TTC549 (cell line): ENCODE measurements around the gene LNX2.

ENCODE experiments used
- FAIRE-seq: peaks from 2 replicates; lab custom pipeline; 2012; peaks lifted over from hg19 to GRCh38; lab: Jason Lieb, UNC

Gene LNX2

DNA sequence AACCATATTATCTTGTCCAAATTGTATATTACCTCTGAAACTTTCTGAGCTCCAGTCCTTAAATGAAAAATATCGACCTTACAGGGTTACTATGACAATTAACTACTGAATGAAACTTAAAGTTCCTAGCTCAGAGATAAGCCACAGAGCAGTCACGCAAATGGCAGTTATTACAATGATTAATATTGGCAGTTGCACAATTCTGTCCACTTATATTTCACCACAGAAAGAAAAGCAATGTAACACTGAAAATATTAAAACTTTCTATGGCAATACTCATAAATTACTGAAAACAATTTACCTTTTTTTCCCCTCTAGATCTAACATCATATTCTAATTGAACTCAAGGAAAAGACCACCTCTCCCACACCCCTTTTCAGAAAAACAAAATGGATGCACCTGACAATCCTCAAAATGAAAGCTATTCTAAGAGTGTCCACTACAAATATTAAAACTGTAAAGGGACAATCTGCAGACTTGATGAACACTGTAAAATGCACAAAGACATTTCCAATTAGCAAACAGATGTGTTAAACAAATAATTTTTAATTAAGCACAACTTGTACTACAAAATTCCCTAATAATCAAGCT lies 14.6 kb downstream of the LNX2 start:
- FAIRE-seq, result no peak

DNA sequence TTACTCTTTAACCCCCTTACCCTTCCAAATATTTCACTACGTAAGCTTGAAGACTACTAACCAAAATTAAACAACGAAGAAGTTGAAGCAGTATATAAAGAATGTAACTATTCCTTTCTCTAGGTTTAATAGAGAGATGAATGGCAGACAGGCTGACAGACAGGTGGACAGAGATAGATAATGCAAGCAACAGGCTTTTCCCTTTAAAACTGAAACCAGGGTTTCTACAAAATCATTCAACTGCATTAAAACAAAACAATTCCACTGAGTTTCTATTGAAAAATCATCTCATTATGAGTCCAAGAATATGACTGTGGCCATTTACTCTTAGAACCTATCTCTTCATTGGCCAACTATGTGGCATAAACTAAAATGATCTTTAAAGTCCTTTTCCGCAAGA lies 15.2 kb downstream of the LNX2 start:
- FAIRE-seq, result no peak

DNA sequence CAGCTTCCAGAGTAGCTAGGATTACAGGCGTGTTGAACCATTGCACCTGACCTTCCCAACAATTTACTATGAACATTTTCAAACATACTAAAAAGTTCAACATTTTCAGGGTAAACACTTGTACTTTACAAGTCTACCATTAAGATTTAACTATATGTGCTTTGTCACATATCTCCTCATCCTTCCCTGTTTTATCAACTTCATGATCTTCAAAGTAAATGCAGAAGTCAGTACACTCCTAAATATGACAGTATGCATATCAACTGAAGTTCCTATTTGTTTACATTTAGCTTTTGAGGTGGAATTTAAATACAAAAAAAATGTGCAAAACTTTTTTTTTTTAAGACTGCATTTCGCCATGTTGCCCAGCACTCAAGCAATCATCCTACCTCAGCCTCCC lies 18.5 kb downstream of the LNX2 start:
- FAIRE-seq, result no peak

DNA sequence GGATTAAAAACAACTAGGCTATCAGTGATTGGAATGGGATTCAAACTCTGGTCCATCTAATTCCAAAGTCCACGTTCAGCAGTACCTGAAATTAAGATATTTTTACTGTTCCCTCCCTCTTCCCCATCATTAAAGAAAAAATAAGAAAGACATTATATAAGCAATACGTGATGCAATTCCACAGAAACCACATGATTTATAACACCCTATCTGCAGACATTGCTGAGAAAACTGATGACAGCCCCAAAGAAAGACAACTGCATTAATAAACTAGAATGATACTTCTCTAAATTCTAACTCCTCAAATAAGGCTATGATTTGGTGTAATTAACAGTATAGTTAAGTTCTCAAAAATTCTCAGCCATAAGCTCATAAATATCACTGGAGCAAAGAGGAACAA lies 19.1 kb downstream of the LNX2 start:
- no peak for FAIRE-seq

DNA sequence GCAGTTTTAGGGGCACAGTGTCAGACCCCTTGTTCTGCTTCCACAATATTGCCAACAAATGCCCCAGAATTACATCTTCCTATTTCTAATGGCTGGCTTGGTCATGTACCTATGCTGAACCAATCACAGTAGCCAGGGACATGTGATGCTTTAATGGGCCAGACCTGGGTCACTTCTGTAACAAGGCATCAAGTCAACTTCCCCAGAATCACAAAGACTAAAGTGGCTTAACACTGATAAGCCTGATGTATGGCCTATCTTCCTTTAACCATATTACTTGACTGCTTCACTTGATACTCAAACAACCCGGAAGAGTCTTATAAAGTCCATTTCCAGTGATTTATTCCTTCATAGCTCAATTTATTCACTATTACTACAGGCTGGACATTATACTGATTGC lies 19.6 kb downstream of the LNX2 start:
- FAIRE-seq, result no peak

- no peak for FAIRE-seq
Observed at GRCh38 chr13:27599845-27600553, 20.3 kb downstream of the LNX2 start.

DNA sequence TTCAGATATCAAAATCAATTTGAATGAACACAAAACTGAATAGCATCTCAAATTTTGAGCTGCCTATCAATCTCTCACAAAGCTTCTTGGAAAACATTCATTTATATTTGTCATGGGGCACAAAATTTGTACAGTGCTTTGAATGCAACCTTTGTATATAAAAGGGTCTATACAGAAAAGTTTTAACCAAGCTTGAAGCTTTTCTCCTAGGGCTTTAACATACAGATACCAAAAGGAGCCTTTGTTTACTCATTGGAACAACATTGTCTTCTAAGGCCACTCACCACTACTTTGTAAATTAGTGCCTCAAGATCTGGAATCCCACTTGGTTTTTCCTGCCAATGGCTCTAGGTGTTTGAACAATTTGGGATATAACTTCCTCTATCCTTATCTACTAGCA lies 21.2 kb downstream of the LNX2 start:
- FAIRE-seq, result no peak

GRCh38 chr13:27595055-27595811 lies 25.1 kb downstream of the LNX2 start:
- FAIRE-seq, result no peak

DNA sequence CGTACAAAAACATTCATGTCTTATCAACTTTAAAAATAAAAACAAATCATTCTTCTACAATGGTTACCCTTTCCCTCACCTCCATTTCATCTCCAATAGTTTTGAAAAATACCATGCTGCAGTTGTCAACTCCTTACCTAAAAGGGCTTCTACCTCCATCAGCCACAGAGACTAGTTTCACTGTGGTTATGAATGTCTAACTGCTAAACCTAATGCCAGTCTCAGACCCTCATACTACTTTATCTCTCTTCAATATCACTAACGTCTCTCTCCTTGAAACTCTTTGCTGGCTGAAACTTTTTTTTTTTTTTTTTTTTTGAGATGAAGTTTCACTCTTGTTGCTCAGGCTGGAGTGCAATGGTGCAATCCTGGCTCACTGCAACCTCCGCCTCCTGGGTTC lies 27.1 kb downstream of the LNX2 start:
- FAIRE-seq, result no peak

- FAIRE-seq, result no peak
Observed at GRCh38 chr13:27592865-27593264, 27.5 kb downstream of the LNX2 start.

GRCh38 chr13:27588405-27588804 lies 31.9 kb downstream of the LNX2 start:
- no peak for FAIRE-seq

DNA sequence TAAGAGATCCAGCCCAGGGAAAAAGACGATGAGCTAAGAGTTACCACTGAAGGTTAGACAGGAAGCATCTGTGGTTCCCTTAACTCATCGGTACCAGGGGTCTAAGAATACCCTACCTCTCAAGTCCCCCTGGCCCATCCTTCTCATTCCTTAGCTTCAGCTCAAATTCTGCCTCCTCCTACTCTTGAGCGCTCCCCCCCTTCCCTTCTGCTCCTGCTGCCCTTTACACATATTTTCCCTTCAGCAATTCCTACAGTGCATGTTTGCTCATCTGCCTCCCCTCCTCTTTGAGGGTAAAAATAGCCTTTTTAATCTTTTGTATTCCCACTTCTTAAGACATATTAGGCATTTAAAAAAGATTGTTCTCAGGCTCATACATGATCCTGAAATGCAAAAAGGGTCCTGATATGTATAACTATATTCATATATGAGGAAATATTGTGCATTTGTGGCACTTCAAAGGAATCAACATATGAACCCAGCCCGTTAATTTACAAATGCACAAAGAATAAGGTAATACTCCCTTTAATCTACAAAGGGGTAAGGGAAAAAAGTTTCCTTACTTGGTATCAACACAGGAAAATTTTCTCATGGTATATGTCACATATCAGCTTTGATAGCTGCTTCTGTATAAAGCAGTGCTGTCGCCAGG lies 33.1 kb downstream of the LNX2 start:
- FAIRE-seq, result no peak

DNA sequence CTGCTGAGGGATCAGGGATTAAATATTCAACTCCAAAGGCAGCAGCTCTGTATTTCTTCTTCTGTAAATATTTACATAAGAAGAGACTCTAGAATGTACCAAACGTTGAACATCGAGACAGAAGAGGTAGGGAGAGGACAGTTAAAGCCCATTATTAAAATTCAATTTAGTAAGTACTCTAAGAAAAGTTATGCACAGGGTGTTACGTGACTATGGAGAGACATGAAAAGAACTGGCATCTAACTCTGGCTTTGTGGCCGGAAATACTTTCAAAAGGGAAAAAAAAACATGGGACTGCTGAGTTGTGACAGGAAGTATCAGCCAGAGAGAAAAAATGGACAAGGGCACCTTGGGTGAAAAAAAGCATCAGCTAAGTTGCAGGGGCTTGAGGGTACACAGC lies 36.7 kb downstream of the LNX2 start:
- FAIRE-seq, result no peak

- FAIRE-seq, result no peak
Observed at GRCh38 chr13:27578121-27579030, 42.0 kb downstream of the LNX2 start.

DNA sequence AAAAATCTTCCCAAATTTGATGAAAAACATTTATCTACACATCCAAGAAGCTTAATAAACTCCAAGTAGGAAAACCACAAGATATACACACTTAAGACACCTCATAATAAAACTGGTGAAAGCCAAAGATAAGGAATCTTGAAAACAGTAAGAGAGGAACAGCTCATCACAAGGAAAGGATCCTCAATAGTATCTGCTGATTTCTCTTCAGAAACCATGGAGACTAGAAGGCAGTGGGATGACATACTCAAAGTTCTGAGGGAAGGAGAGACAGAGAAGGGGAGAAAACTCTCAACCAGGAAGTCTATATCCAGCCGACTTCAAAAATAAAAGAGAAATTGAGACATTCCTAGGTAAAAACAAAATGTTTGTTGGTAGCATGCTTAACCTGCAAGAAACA lies 45.7 kb downstream of the LNX2 start:
- no peak for FAIRE-seq

DNA sequence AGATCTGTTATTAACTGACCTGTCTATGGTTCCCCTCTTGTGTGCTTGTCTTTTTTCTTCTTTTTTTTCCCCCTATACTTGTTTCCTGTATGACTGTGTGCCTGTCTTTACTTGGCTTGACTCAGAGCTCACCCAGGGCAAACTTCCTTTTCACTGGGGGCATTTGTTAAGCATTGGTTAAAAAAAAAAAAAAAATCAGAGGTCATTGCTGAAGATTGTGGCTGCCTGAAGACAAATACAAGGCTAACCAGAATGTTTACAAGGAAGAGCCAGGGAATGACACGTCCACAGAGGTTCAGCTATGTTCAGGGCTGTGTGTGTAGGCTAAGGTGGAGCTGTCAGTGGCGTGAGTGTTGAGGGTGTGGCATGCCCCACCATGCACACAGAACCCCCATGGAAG lies 47.1 kb downstream of the LNX2 start:
- no peak for FAIRE-seq

DNA sequence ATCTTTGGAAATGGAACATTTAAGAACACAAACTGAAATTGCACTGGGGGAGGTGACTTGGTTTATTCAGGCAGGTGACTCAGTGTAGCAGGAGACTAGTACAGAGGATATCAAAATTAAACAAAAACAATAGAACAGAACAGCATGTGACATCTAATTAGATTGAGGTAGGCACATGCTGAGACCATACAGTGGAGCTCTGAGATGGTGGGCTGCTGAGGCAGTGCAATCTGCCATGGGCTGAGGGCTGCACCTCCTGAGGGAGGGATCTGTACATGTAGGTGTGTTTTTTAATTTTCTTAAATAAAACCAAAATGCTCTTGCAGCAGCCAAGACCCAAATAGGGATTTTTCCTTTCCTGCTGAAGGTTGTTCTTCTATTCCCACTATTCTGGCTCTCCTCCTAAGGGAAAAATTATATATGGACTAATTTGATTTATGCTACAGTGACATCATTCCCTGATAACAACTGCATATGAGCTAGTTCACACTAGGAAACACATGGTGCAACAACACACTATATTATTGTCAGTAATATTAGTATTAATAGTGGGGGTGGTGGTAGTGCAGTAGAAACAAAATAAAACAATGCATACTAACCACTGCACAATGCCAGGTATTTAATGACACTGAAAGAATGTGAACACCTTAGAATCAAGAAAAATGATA lies 48.0 kb downstream of the LNX2 start:
- no peak for FAIRE-seq

- no peak for FAIRE-seq
Observed at GRCh38 chr13:27570906-27571305, 49.4 kb downstream of the LNX2 start.

- no peak for FAIRE-seq
Observed at GRCh38 chr13:27569405-27569804, 50.9 kb downstream of the LNX2 start.

- FAIRE-seq, result no peak
Observed at GRCh38 chr13:27565818-27566217, 54.5 kb downstream of the LNX2 start.

DNA sequence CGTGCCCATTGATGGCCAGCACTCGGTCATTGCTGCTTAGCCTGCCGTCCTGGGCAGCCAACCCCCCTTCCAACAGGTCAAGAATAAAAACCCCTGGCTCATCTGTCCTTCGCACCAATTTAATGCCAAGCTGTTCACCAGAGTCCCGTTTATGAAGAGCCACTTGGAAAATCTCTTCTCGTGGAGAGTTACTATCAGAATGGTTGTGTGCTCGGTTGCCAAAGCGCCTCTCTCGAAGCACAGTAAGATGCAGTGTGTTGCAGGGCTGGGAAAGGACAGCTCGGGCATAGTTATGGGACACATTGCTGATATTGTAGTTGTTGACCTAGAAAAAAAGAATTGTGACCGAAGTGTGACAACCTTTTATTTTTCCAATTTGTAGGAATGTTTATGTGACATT lies 57.9 kb downstream of the LNX2 start:
- no peak for FAIRE-seq

DNA sequence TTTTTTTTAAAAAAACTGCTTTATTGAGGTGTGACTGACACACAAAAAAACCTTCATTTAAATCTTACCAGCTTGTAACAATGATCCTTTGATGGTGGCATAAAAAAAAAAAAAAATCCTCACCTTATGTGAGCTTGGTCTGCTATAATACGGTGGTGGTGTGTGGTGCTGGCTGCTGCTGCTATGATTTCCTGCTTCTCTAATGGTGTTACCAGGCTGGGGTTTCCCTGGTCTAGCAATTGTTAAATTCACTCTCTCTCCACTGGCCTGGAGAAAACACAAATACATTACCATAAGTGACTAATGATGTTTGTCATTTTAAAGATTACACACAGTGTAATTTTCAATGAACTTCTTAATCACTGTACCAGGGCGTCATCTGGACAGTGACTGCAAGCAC lies 60.6 kb downstream of the LNX2 start:
- no peak for FAIRE-seq
